Body of pancreas (tissue), 4 donors: ENCODE results near the gene DTX1. TPM values are rescaled to one million over a fixed set of nuclear protein-coding genes. Genes with fewer than 3 reads are reported as not detected.

Source experiments
- ATAC-seq: fragments of 150-250 bp; one replicate; pipeline ENCODE4 v1.9.1; 2016
- DNase-seq, 4 donors: peaks; one replicate each; pipeline ENCODE4 v3.0.0-alpha.2; 2019
- H3K27ac ChIP-seq, 4 donors: fragments of 200-600 bp; sonication (generic); 1 replicate in 3 of 4; 2 replicates in 1 of 4; pipeline versions ENCODE4 v1.5.1 to v1.6.1; 2016 to 2019; ENCODE audit warnings: mild to moderate bottlenecking in 1 of 4, mixed read lengths in 1 of 4, moderate library complexity in 1 of 4
- H3K27me3 ChIP-seq, 2 donors: fragments of 200-600 bp; sonication (generic); one replicate each; pipeline ENCODE4 v1.6.0; 2016; ENCODE audit warnings: mild to moderate bottlenecking in 1 of 2
- H3K36me3 ChIP-seq, 2 donors: fragments of 200-600 bp; sonication (generic); replicated peaks in 1 of 2; 2 replicates each; pipeline ENCODE4 v1.5.1; 2016; ENCODE audit warnings: low read depth in 2 of 2; ENCODE audit not compliant: insufficient read depth in 1 of 2
- H3K4me1 ChIP-seq: fragments of 200-600 bp; sonication (generic); one replicate; pipeline ENCODE4 v1.6.0; 2016
- H3K4me3 ChIP-seq, 2 donors: fragments of 200-600 bp; sonication (generic); 1 replicate in 1 of 2; 2 replicates in 1 of 2; pipeline ENCODE4 v1.5.1; 2016 to 2019
- H3K9me3 ChIP-seq, 3 donors: fragments of 200-600 bp; sonication (generic); 1 replicate in 2 of 3; 2 replicates in 1 of 3; pipeline ENCODE4 v1.5.1; 2016
- POLR2A ChIP-seq, 3 donors: fragments of 450-650 bp; IDR thresholded peaks; one replicate each; pipeline ENCODE4 v1.6.1; 2016; ENCODE audit warnings: antibody characterized with exemption in 3 of 3, mild to moderate bottlenecking in 2 of 3
- WGBS, 2 donors: methylation state at CpG; one replicate each; pipeline ENCODE4 v1.1.5; 2017; 5-methylcytosine and 5-hydroxymethylcytosine counted together
- intact Hi-C: fragments of 100-400 bp; cut with DNase I; formaldehyde crosslinking; loops from one replicate; pipeline ENCODE4 v1.15.1; 2023
- total RNA-seq, 2 donors: library from RNA; depleted of rRNA; stranded (reverse); fragments of >200 nt; gene quantifications; one replicate each; pipeline ENCODE4 v1.1.0, GENCODE V29; 2016
- TF ChIP-seq, protein P1 (sequence below), 7 experiments: fragments of 450-650 bp in 4 of 7; fragments of 200-600 bp in 3 of 7; sonication (generic) in 3 of 7; IDR thresholded peaks; one replicate each; pipeline ENCODE4 v1.5.1; 2016 to 2019; ENCODE audit warnings: antibody characterized with exemption in 7 of 7

Gene DTX1
- total RNA-seq, 2 donors from 2014 or later, result 11.9 to 17.5 TPM

DNA sequence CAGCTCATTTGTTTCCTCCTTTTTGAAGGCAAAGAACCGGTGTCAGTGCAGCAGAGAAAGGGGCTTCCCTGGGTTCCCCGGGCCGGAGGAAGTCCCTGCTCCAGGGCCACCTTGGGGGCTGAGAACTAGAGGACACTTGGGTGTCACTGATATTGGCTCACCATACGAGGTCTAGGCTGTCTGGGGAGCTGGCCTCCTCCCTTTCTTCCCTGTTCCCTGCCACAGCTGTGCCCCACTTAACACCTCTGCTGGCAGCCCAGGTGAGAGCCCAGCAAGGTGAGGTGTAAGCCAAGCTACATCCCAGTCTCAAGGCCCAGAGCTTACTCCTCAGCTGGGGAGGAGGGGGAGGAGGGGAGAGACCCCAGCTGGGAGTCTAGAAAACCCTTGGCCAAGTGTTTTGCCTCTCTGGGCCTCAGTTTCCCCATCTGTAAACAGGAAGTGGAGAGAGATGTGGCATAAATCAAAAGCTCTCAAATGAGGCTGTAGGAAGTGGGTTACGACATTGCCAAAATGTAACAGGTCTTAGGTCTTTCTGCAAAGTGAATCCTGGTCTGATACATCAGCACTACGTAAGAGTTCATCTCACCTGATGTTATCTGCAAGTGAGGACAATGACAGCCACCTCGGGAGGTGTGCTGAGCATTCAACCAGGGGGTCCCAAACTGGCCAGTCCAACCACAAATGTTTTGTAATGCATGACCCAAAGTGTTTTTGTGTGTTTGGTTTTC is 53.5 kb downstream of the DTX1 start:
- TF ChIP-seq POLR2A (IDR thresholded peaks at IDR 0.05), result no peak
- TF ChIP-seq, protein P1, sequence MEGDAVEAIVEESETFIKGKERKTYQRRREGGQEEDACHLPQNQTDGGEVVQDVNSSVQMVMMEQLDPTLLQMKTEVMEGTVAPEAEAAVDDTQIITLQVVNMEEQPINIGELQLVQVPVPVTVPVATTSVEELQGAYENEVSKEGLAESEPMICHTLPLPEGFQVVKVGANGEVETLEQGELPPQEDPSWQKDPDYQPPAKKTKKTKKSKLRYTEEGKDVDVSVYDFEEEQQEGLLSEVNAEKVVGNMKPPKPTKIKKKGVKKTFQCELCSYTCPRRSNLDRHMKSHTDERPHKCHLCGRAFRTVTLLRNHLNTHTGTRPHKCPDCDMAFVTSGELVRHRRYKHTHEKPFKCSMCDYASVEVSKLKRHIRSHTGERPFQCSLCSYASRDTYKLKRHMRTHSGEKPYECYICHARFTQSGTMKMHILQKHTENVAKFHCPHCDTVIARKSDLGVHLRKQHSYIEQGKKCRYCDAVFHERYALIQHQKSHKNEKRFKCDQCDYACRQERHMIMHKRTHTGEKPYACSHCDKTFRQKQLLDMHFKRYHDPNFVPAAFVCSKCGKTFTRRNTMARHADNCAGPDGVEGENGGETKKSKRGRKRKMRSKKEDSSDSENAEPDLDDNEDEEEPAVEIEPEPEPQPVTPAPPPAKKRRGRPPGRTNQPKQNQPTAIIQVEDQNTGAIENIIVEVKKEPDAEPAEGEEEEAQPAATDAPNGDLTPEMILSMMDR (IDR thresholded peaks at IDR 0.05), result no peak
- intact Hi-C loops, result no loop called here
- 61 to 81% methylated on average over 3 to 7 of the region's 7 CpGs for WGBS, 2 donors
- no peak overlapping the region for H3K4me3 ChIP-seq
- no peaks in the 10 kb centered on the region for H3K36me3 ChIP-seq
- DNase-seq, result no peak
- H3K27me3 ChIP-seq, result no peaks in the 10 kb centered on the region
- no peaks in the 10 kb centered on the region for H3K9me3 ChIP-seq
- ATAC-seq, result no peak
- H3K4me1 ChIP-seq, result no peaks in the 10 kb centered on the region
- H3K27ac ChIP-seq, result no peak overlapping the region

GRCh38 chr12:113111247-113111646 is 54.7 kb downstream of the DTX1 start:
- no peaks in the 10 kb centered on the region for H3K36me3 ChIP-seq
- DNase-seq (no peak), ATAC-seq (no peak)
- WGBS, 2 donors, result 66 to 81% methylated on average over 3 of the region's 3 CpGs
- no peaks in the 10 kb centered on the region for H3K4me1 ChIP-seq
- no peaks in the 10 kb centered on the region for H3K9me3 ChIP-seq
- intact Hi-C loops, result no loop called here
- H3K4me3 ChIP-seq, result no peak overlapping the region
- no peaks in the 10 kb centered on the region for H3K27me3 ChIP-seq
- no peak overlapping the region for H3K27ac ChIP-seq
- TF ChIP-seq, protein P1 (IDR thresholded peaks at IDR 0.05), result no peak
- TF ChIP-seq POLR2A (IDR thresholded peaks at IDR 0.05), result no peak

DNA sequence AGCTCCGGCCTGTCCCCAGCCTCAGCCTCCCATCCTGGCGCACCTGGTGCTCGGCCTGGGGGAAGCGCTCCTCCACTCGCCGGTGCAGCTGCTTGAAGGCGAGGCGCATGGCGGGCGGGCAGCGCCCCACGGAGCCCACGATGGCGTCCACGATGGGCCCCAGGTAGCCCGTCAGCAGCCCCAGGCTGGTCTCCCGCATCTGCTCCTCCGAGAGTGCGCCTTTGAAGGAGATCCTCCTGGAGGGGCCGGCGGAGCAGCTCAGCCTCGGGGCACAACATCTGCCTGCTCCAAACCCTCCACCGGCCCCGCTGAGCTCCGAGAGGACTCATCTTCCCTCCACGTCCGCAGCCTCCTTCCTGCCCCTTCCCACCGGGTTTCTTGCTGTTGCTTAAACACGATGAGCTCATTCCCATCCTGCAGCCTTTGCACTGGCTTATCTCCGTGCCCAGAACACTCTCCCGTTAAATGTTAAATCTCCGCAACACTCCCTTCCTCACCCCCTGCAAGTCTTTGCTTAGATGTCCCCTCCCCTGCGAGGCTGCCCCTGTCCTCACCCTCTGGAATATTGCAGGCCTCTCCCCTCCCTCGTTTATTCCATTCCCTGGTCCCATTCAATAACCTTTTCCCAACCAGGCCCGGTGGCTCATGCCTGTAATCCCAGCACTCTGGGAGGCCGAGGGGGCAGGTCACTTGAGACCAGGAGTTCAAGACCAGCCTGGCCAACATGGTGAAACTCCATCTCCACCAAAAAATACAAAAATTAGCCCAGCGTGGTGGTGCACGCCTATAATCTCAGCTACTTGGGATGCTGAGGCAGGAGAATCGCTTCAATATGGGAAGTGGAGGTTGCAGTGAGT is 55.7 kb downstream of the DTX1 start:
- no peaks in the 10 kb centered on the region for H3K4me1 ChIP-seq
- no peak for TF ChIP-seq POLR2A (IDR thresholded peaks at IDR 0.05)
- TF ChIP-seq, protein P1 (IDR thresholded peaks at IDR 0.05), result no peak
- H3K27me3 ChIP-seq, result no peaks in the 10 kb centered on the region
- intact Hi-C loops, result no loop called here
- ATAC-seq, result no peak
- WGBS, 2 donors, result 69 to 72% methylated on average over 26 to 39 of the region's 39 CpGs
- H3K27ac ChIP-seq, result no peak overlapping the region
- no peaks in the 10 kb centered on the region for H3K36me3 ChIP-seq
- no peak for DNase-seq
- no peaks in the 10 kb centered on the region for H3K9me3 ChIP-seq
- no peak overlapping the region for H3K4me3 ChIP-seq

DNA sequence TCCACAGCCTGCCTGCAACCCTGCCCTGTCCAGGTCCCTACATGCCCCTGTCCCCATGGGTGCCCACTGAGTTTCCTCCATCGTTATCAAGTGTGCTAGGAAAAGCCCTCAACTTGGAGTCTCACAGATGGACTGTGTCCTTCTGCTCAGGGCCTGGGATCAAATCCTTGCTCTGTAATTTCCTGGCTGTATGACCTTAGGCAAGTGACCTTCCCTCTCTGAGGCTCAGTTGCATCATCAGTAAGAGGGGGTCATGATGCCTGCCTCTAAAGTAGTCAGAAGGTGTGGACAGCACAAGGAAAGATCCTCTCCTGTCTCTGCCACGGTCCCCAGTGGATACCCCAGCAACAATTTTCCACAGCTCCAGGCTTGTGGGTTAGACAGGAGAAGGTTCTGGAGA is 56.9 kb downstream of the DTX1 start:
- Histone ChIP-seq H3K27me3 (no peaks in the 10 kb centered on the region), H3K27ac (no peak overlapping the region), H3K36me3 (no peaks in the 10 kb centered on the region), H3K4me3 (no peak overlapping the region), H3K4me1 (no peaks in the 10 kb centered on the region), H3K9me3 (no peaks in the 10 kb centered on the region)
- intact Hi-C loops, result no loop called here
- TF ChIP-seq POLR2A (IDR thresholded peaks at IDR 0.05), result no peak
- TF ChIP-seq, protein P1 (IDR thresholded peaks at IDR 0.05), result no peak
- WGBS, 2 donors, result 60 to 67% methylated on average over 1 to 2 of the region's 2 CpGs
- ATAC-seq, result no peak
- no peak for DNase-seq
